SK-N-MC (cell line): ENCODE results near the gene NDST1.

Experiments used
- DNase-seq: peaks from one replicate; pipeline ENCODE4 v3.0.0-alpha.2; 2011; ENCODE audit warnings: low read depth, low spot score
- H3K27ac ChIP-seq: fragments of 200-600 bp; sonication (generic); 2 replicates; pipeline ENCODE4 v1.5.1; 2016; ENCODE audit warnings: mixed run types
- H3K36me3 ChIP-seq: fragments of 200-600 bp; sonication (generic); 2 replicates; pipeline ENCODE4 v1.6.1; 2017; ENCODE audit warnings: antibody characterized with exemption, low read length, mixed read lengths; ENCODE audit not compliant: insufficient read depth
- H3K4me3 ChIP-seq: fragments of 200-600 bp; sonication (generic); 2 replicates; pipeline ENCODE4 v1.5.1; 2016
- H3K9ac ChIP-seq: fragments of 200-600 bp; sonication (generic); 2 replicates; pipeline ENCODE4 v1.8.0; 2017; ENCODE audit warnings: mixed run types, mixed read lengths; ENCODE audit not compliant: insufficient read length
- H3K9me3 ChIP-seq: fragments of 200-600 bp; sonication (generic); 2 replicates; pipeline ENCODE4 v1.6.1; 2017; ENCODE audit warnings: low read depth, mild to moderate bottlenecking, antibody characterized with exemption, low read length, moderate library complexity, mixed read lengths
- EZH2 ChIP-seq: fragments of 200-600 bp; sonication (generic); IDR thresholded peaks from one replicate; pipeline ENCODE4 v1.6.1; 2017; ENCODE audit warnings: antibody characterized with exemption
- FOXP2 ChIP-seq: optimal IDR thresholded peaks from 2 replicates; pipeline ENCODE3; 2011; ENCODE audit warnings: mild to moderate bottlenecking, moderate library complexity; ENCODE audit not compliant: insufficient read depth; ENCODE audit errors: extremely low read length, control extremely low read depth
- POLR2AphosphoS5 ChIP-seq: IDR thresholded peaks from 2 replicates; pipeline ENCODE4 v1.6.1; 2012; ENCODE audit warnings: mild to moderate bottlenecking, low read depth, low read length, borderline replicate concordance

Gene NDST1

GRCh38 chr5:150507474-150508276, at the start of gene NDST1:
Gene NDST1 (plus strand): TSS chr5:150508131. CDS start chr5:150521255, 13,124 bp downstream.
- TF ChIP-seq EZH2 (no peak), POLR2AphosphoS5 (no peak), FOXP2 (no peak)
- Histone ChIP-seq H3K27ac (no peak within 1 kb of the TSS), H3K4me3 (no peak within 1 kb of the TSS), H3K9ac (no peak within 1 kb of the TSS), H3K9me3 (no peaks in the 10 kb centered on the region), H3K36me3 (no peaks in the 10 kb centered on the region)
- no peak for DNase-seq

GRCh38 chr5:150458802-150459557, 49.0 kb upstream of the NDST1 start:
- Histone ChIP-seq H3K4me3 (peak overlapping the region; percentile 41; the same call in 1 of the 2 replicates), H3K36me3 (no peaks in the 10 kb centered on the region), H3K27ac (no peak overlapping the region), H3K9ac (no peak overlapping the region), H3K9me3 (no peaks in the 10 kb centered on the region)
- DNase-seq: no peak
- TF ChIP-seq POLR2AphosphoS5: 0 out of 2 replicates have a peak, but pooled peaks have one; percentile 21
- TF ChIP-seq FOXP2: no peak

DNA sequence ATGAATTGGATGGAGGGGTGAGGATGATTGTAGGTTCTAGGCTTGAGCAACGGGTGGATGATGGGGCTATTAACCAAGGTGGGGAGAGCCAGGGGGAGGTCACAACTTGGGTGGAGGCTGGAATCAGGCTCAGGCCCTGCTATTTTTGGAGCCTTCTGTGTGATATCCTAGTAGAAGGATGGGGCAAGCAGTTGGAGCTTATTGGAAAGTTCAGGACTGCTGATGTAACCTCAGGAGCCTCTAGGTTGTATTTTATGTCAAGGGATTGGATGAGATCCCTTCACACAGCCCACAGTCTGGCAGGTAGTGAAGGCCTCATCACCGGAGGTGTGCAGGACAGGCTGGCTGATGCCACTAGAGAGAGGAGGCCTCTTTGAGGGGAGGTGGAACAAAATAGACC, 47.1 kb upstream of the NDST1 start:
- DNase-seq: no peak
- Histone ChIP-seq H3K9ac (no peak overlapping the region), H3K27ac (no peak overlapping the region), H3K9me3 (no peaks in the 10 kb centered on the region), H3K36me3 (no peaks in the 10 kb centered on the region), H3K4me3 (no peak overlapping the region)
- TF ChIP-seq FOXP2 (no peak), POLR2AphosphoS5 (no peak), EZH2 (no peak)

DNA sequence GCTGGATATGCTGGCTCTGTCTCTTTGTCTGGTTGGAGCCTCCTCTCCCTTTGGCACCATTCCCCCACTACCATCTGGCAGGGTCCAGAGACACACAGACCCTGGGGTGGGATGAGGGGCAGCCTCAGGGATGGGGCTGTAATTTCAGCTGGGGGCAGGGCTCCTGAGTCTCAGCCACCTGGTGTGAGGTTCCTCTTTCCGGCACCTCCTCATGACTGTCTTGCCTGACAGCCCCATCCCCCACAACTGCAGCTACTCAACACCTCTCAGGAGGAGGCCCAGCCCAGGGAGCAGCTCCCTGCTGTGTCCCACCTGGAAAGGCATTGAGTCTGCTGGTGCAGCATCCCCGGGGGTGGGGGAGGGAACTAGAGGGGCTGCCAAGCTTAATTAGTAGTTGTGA, 46.7 kb upstream of the NDST1 start:
- H3K36me3 ChIP-seq: no peaks in the 10 kb centered on the region
- H3K4me3 ChIP-seq: no peak overlapping the region
- H3K9ac ChIP-seq: no peak overlapping the region
- H3K27ac ChIP-seq: no peak overlapping the region
- no peak for TF ChIP-seq POLR2AphosphoS5
- TF ChIP-seq FOXP2: no peak
- TF ChIP-seq EZH2: no peak
- no peaks in the 10 kb centered on the region for H3K9me3 ChIP-seq
- no peak for DNase-seq

DNA sequence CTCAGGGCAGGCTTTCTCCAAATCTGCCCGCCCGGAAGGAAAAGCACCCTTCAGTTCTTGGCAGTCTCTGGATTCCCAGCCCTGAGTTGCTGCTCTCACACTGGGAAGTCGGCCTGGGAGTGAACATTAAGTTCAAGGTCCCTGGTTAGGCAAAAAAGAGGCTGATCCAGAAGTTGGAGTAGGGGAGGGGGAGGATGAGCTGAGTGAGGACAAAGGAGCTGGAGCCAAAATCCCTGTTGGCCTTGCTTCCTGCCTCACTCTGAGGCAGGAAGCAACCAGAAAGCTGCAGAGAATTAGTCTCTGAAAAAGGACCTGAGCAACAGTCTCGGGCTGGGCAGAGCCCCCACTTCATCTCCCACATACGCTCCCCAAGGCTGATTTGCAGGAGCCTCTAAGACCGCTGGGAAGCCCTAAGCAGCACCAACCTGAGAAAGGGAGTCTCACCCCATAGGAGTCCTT, 43.3 kb upstream of the NDST1 start:
- no peak overlapping the region for H3K9ac ChIP-seq
- no peaks in the 10 kb centered on the region for H3K9me3 ChIP-seq
- H3K36me3 ChIP-seq: no peaks in the 10 kb centered on the region
- TF ChIP-seq FOXP2: no peak
- no peak for TF ChIP-seq EZH2
- TF ChIP-seq POLR2AphosphoS5: no peak
- DNase-seq: no peak
- H3K27ac ChIP-seq: no peak overlapping the region
- H3K4me3 ChIP-seq: no peak overlapping the region

GRCh38 chr5:150465927-150466326, 42.0 kb upstream of the NDST1 start:
- Histone ChIP-seq H3K9ac (no peak overlapping the region), H3K36me3 (no peaks in the 10 kb centered on the region), H3K9me3 (no peaks in the 10 kb centered on the region), H3K4me3 (no peak overlapping the region), H3K27ac (no peak overlapping the region)
- no peak for DNase-seq
- no peak for TF ChIP-seq FOXP2
- TF ChIP-seq EZH2: no peak
- no peak for TF ChIP-seq POLR2AphosphoS5

DNA sequence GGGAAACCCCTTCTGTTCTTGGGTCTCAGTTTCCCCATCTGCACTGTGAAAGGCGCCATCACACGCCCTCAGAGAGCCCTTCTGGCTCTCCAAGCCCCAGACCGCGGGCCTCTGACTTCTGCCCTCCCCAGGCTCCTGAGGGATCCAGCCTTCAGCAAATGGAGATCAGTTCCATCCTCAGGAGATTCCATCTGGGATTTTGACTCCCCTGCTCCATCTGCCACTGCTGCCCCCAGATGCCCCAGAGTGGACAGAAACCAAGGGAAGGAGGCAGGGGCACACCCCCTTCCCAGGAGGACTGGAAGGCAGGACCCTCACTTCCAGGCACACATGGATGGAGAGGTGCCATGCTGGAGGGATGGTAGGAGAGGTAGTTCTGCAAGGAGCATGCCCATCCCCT, 39.7 kb upstream of the NDST1 start:
- Histone ChIP-seq H3K9ac (no peak overlapping the region), H3K27ac (no peak overlapping the region), H3K36me3 (no peaks in the 10 kb centered on the region), H3K4me3 (no peak overlapping the region), H3K9me3 (no peaks in the 10 kb centered on the region)
- no peak for DNase-seq
- TF ChIP-seq POLR2AphosphoS5 (no peak), FOXP2 (no peak), EZH2 (no peak)

GRCh38 chr5:150469718-150470469, 38.0 kb upstream of the NDST1 start:
- Histone ChIP-seq H3K27ac (no peak overlapping the region), H3K9me3 (no peaks in the 10 kb centered on the region), H3K9ac (no peak overlapping the region), H3K4me3 (no peak overlapping the region), H3K36me3 (no peaks in the 10 kb centered on the region)
- DNase-seq: no peak
- TF ChIP-seq FOXP2: no peak
- TF ChIP-seq POLR2AphosphoS5: no peak
- no peak for TF ChIP-seq EZH2
